Common myeloid progenitor, CD34-positive (primary cell): ENCODE results near the gene MYO6.

Experiments
- CTCF ChIA-PET: fragments of 350-600 bp; sonication (Branson Sonifier 250); formaldehyde crosslinking; loops from one replicate; lab custom pipeline; 2021; ENCODE audit warnings: antibody characterized with exemption; lab: Charles Lee
- POLR2A ChIA-PET: fragments of 350-600 bp; sonication (Branson Sonifier 250); formaldehyde crosslinking; loops from one replicate; lab custom pipeline; 2021; ENCODE audit warnings: antibody characterized with exemption; lab: Charles Lee
- DNase-seq, 3 donors: peaks; one replicate each; pipeline versions ENCODE4 v3.0.0 to v3.0.0-alpha.2; 2013
- H3K27ac ChIP-seq, 2 experiments: 1 replicate in 1 of 2; 2 replicates in 1 of 2; pipeline ENCODE4 v1.7.0; 2013; ENCODE audit warnings: inconsistent platforms in 2 of 2, low read length in 2 of 2, mild to moderate bottlenecking in 2 of 2, low read depth in 1 of 2, moderate library complexity in 1 of 2; ENCODE audit not compliant: severe bottlenecking in 2 of 2, insufficient read depth in 1 of 2, poor library complexity in 1 of 2
- H3K27me3 ChIP-seq, 5 experiments: replicated peaks in 2 of 5; 1 replicate in 3 of 5; 2 replicates in 2 of 5; pipeline versions ENCODE4 v1.6.1 to v1.7.0; 2013; ENCODE audit warnings: low read length in 4 of 5, mild to moderate bottlenecking in 2 of 5, moderate library complexity in 2 of 5, inconsistent platforms in 1 of 5; ENCODE audit not compliant: insufficient read depth in 5 of 5, control insufficient read depth in 4 of 5
- H3K36me3 ChIP-seq, 4 experiments: 1 replicate in 2 of 4; 2 replicates in 2 of 4; pipeline versions ENCODE4 v1.6.1 to v1.7.0; 2013; ENCODE audit warnings: low read length in 3 of 4, control low read depth in 1 of 4, mild to moderate bottlenecking in 1 of 4; ENCODE audit not compliant: control insufficient read depth in 4 of 4, insufficient read depth in 4 of 4
- H3K4me1 ChIP-seq, 4 experiments: 1 replicate in 3 of 4; 2 replicates in 1 of 4; pipeline versions ENCODE4 v1.6.1 to v1.7.1; 2013; ENCODE audit warnings: low read length in 3 of 4, mild to moderate bottlenecking in 3 of 4, control low read depth in 1 of 4, inconsistent platforms in 1 of 4, moderate library complexity in 1 of 4; ENCODE audit not compliant: control insufficient read depth in 4 of 4, insufficient read depth in 4 of 4; ENCODE audit errors: control extremely low read depth in 1 of 4
- H3K4me3 ChIP-seq, 7 experiments: 1 replicate in 4 of 7; 2 replicates in 3 of 7; pipeline versions ENCODE4 v1.5.1 to v1.7.0; 2013; ENCODE audit warnings: mild to moderate bottlenecking in 7 of 7, low read length in 6 of 7, moderate library complexity in 6 of 7, inconsistent platforms in 2 of 7, low read depth in 2 of 7, control low read depth in 1 of 7; ENCODE audit not compliant: insufficient read depth in 4 of 7, control insufficient read depth in 1 of 7; ENCODE audit errors: extremely low read depth in 1 of 7
- H3K9me3 ChIP-seq, 5 experiments: 1 replicate in 4 of 5; 2 replicates in 1 of 5; pipeline versions ENCODE4 v1.6.1 to v1.7.1; 2013; ENCODE audit warnings: low read length in 4 of 5, mild to moderate bottlenecking in 2 of 5, inconsistent platforms in 1 of 5, low read depth in 1 of 5, moderate library complexity in 1 of 5; ENCODE audit not compliant: control insufficient read depth in 4 of 5, insufficient read depth in 2 of 5; ENCODE audit errors: control extremely low read depth in 1 of 5
- WGBS: methylation state at CpG from one replicate; pipeline ENCODE4 v1.1.5; 2013; ENCODE audit not compliant: insufficient coverage; 5-methylcytosine and 5-hydroxymethylcytosine counted together

Gene MYO6

DNA sequence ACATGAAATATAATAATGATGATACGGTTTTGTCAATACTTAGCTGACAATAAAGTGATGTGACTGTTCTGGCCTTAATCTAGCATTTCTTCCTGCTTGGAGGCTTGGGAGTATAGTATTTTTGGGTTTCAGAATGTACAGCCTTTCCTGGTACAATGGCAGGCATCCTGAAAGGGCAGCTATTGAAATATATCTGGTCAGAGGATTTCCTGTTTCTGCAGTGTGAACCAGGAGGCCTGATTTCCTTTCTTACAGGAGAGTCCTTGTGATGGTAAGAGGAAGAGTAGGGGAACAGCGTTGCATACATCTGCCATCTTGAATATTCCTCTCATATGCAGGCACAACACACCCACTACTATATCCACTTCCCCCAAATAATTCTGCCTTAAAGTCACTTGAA lies 93.7 kb downstream of the MYO6 start:
- Histone ChIP-seq H3K9me3 (no peaks in the 10 kb centered on the region), H3K4me3 (no peak overlapping the region)
- POLR2A ChIA-PET = no interaction called here

DNA sequence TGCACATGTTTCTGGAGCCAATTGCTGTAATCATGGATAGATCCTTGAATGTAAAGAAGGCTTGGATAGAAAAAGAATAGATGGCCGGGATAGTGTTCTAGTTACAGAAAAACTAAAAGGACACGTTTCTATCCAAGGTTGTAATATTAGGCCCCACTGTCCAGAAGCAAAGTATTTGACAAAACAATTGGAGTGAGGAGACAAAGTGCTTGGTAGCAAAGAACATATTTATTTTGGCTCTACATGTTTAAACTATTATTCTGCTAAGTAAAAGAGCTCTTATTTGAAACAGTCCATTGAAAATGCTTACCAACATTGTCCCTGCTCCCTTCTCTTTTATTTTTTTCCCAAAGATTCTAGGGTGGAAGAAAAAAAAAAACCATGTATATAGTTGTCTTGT lies 94.4 kb downstream of the MYO6 start:
- Histone ChIP-seq H3K9me3 (no peaks in the 10 kb centered on the region), H3K27ac (no peak overlapping the region), H3K27me3 (no peaks in the 10 kb centered on the region), H3K36me3 (no peaks in the 10 kb centered on the region), H3K4me1 (no peaks in the 10 kb centered on the region), H3K4me3 (no peak overlapping the region)
- POLR2A ChIA-PET = interaction anchor here (0.7 kb wide), 1 partner anchor 497 kb away, joined by 3 read pairs; no protein-coding TSS in a partner anchor
- DNase-seq = no peak
- WGBS = 100% methylated on average over 2 of the region's 2 CpGs
- CTCF ChIA-PET = no interaction called here

More for the DNA sequence above, 93.7 kb downstream of the MYO6 start:
- Histone ChIP-seq H3K4me1 (no peaks in the 10 kb centered on the region), H3K36me3 (no peaks in the 10 kb centered on the region), H3K27me3 (no peaks in the 10 kb centered on the region), H3K27ac (no peak overlapping the region)
- no peak for DNase-seq
- CTCF ChIA-PET = no interaction called here
- WGBS = 86% methylated on average over 1 of the region's 2 CpGs

GRCh38 chr6:75848274-75848673 lies 99.2 kb downstream of the MYO6 start:
- 98% methylated on average over 4 of the region's 4 CpGs for WGBS

GRCh38 chr6:75849329-75850025 lies 100.4 kb downstream of the MYO6 start:
- Histone ChIP-seq H3K4me1 (no peaks in the 10 kb centered on the region), H3K27me3 (peaks cover 0 to 2% (median 0%) of the 10 kb centered on the region in 5 experiments), H3K9me3 (no peaks in the 10 kb centered on the region), H3K36me3 (no peaks in the 10 kb centered on the region), H3K4me3 (no peak overlapping the region), H3K27ac (no peak overlapping the region)
- ChIA-PET POLR2A (no interaction called here), CTCF (no interaction called here)
- DNase-seq = no peak
- WGBS = 97% methylated on average over 8 of the region's 9 CpGs

More at GRCh38 chr6:75848274-75848673, 99.2 kb downstream of the MYO6 start:
- H3K27me3 ChIP-seq = peaks cover 0 to 2% (median 0%) of the 10 kb centered on the region in 5 experiments
- CTCF ChIA-PET = no interaction called here
- no peak for DNase-seq
- H3K9me3 ChIP-seq = no peaks in the 10 kb centered on the region
- H3K36me3 ChIP-seq = no peaks in the 10 kb centered on the region
- POLR2A ChIA-PET = no interaction called here
- H3K4me3 ChIP-seq = no peak overlapping the region
- no peak overlapping the region for H3K27ac ChIP-seq
- no peaks in the 10 kb centered on the region for H3K4me1 ChIP-seq

DNA sequence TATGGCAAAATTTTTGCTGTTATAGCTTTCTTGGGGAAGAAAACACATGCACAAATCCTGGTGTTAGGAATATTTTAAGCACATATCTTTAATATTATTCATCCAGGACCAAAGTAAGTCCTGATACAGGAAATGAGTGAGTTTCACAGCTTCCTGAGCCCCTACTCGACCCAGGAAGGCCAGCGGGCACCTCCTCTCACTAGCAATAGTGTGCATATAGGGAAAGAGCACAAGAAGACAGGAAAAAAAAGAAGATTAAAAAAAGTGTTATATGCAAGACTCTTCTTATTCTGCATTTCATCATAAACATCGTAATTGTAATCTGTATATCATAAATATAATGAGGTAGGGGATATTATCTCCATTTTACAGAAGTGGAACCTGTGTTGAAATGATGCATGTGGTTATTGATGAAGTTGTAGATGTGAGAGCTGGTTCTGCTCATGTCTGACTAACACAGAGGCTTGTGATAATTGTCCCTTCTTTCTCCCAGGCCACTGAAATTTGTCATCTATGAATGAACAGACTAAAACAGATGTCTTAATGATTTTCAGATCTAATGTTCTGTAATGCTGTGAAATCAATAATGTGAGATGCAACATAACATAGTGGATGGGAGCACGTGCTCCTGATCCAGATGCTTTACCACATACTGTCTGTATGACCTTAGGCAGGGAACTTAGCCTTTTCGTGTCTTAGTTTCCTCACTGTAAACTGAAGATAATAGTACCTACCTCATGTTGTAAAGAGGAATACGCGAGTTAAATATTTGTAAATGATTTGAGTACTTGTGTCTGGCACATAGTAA lies 101.2 kb downstream of the MYO6 start:
- H3K9me3 ChIP-seq = no peaks in the 10 kb centered on the region
- DNase-seq = no peak
- ChIA-PET CTCF (no interaction called here), POLR2A (no interaction called here)
- H3K27me3 ChIP-seq = peaks cover 0 to 2% (median 0%) of the 10 kb centered on the region in 5 experiments
- WGBS = 68% methylated on average over 3 of the region's 7 CpGs
- H3K4me1 ChIP-seq = no peaks in the 10 kb centered on the region
- H3K4me3 ChIP-seq = no peak overlapping the region
- no peaks in the 10 kb centered on the region for H3K36me3 ChIP-seq
- H3K27ac ChIP-seq = no peak overlapping the region

- no peaks in the 10 kb centered on the region for H3K36me3 ChIP-seq
- no peak overlapping the region for H3K27ac ChIP-seq
- no peaks in the 10 kb centered on the region for H3K4me1 ChIP-seq
- WGBS = 73% methylated on average over 2 of the region's 4 CpGs
- POLR2A ChIA-PET = no interaction called here
- peaks cover 0 to 2% (median 0%) of the 10 kb centered on the region in 5 experiments for H3K27me3 ChIP-seq
- CTCF ChIA-PET = no interaction called here
- H3K9me3 ChIP-seq = no peaks in the 10 kb centered on the region
- H3K4me3 ChIP-seq = no peak overlapping the region
- peak in 1 of 3 donors; percentile 0 for DNase-seq
Measured at GRCh38 chr6:75852721-75853120, 103.7 kb downstream of the MYO6 start.

GRCh38 chr6:75853806-75854205 lies 104.8 kb downstream of the MYO6 start:
- DNase-seq = no peak
- Histone ChIP-seq H3K4me1 (no peaks in the 10 kb centered on the region), H3K9me3 (no peaks in the 10 kb centered on the region), H3K27ac (no peak overlapping the region), H3K36me3 (no peaks in the 10 kb centered on the region), H3K4me3 (no peak overlapping the region), H3K27me3 (peaks cover 0 to 2% (median 0%) of the 10 kb centered on the region in 5 experiments)
- no CpG with 5 or more reads among the region's 2 CpGs for WGBS
- ChIA-PET CTCF (no interaction called here), POLR2A (no interaction called here)
